ENCODE measurements around the gene DLX5.

DNA sequence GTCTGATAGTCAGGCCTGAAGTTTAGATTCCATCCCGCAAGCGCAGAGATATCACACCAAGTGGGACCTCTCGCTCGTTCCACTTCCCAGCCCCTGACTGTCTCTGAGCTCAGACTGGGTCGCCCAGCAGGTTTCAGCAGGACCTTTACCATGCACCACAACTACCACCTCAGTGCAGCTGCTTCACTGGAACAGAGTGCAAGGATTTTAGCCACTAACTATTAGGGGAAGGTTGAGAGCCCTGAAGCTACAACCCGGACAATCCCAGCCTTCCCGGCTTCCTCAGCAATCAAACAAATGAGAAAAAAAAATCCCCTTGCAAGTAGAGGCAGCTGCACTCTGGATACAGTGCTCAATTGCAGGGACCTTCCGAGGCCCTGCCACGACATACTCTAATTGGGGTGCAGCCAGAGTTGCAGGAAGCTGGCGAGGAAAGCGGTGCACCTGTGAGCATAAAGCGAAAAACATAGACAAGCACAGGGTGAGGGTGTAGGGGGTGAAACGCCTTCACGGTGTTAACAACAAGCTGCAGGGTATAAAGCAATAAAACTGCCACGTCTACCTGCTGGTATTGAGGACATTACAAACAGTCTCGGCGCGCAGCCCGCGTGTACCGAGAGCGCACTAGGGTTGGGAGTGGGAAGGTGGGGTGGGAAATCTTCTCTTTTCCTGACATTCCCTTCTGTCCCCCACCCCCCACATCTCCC, 21.9 kb downstream of the DLX5 start:
- TF ChIP-seq, protein P1, sequence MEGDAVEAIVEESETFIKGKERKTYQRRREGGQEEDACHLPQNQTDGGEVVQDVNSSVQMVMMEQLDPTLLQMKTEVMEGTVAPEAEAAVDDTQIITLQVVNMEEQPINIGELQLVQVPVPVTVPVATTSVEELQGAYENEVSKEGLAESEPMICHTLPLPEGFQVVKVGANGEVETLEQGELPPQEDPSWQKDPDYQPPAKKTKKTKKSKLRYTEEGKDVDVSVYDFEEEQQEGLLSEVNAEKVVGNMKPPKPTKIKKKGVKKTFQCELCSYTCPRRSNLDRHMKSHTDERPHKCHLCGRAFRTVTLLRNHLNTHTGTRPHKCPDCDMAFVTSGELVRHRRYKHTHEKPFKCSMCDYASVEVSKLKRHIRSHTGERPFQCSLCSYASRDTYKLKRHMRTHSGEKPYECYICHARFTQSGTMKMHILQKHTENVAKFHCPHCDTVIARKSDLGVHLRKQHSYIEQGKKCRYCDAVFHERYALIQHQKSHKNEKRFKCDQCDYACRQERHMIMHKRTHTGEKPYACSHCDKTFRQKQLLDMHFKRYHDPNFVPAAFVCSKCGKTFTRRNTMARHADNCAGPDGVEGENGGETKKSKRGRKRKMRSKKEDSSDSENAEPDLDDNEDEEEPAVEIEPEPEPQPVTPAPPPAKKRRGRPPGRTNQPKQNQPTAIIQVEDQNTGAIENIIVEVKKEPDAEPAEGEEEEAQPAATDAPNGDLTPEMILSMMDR (IDR thresholded peaks at IDR 0.05): no peak
- TF ChIP-seq POLR2A (IDR thresholded peaks at IDR 0.05): no peak
